Camera-type eye (tissue), 1 donor: ENCODE measurements around the gene CHCHD3. TPM values are rescaled to one million over a fixed set of nuclear protein-coding genes. Genes with fewer than 3 reads are reported as not detected.

Experiments used
- total RNA-seq: library from RNA; depleted of rRNA; stranded (reverse); fragments of >200 nt; gene quantifications from one replicate; pipeline ENCODE4 v1.2.3, GENCODE V29; 2014

CHCHD3 gene
- 78.0 TPM for total RNA-seq

GRCh38 chr7:133081599-133082389 is at the start of gene CHCHD3:
Gene CHCHD3, minus strand, starts transcription at chr7:133082090. Its CDS starts 153 bp downstream, at chr7:133081937.

Other genes starting within 250 kb of the CHCHD3 start
- 180 TPM for gene EXOC4, start 171.0 kb upstream of the CHCHD3 start, total RNA-seq